GM12878 (cell line): ENCODE data around the gene PCDHGA3.

Experiments
- CHD2 ChIP-seq: IDR thresholded peaks from 2 replicates; pipeline ENCODE4 v1.6.1; 2011; ENCODE audit warnings: low read depth, low read length, improper control_type of control experiment, borderline replicate concordance
- POLR2A ChIP-seq: IDR thresholded peaks from 2 replicates; pipeline ENCODE4 v1.6.1; 2011; ENCODE audit warnings: low read depth, mild to moderate bottlenecking, low read length
- TCF12 ChIP-seq: IDR thresholded peaks from 2 replicates; pipeline ENCODE4 v1.6.1; 2011; ENCODE audit warnings: low read depth, mild to moderate bottlenecking, low read length

DNA sequence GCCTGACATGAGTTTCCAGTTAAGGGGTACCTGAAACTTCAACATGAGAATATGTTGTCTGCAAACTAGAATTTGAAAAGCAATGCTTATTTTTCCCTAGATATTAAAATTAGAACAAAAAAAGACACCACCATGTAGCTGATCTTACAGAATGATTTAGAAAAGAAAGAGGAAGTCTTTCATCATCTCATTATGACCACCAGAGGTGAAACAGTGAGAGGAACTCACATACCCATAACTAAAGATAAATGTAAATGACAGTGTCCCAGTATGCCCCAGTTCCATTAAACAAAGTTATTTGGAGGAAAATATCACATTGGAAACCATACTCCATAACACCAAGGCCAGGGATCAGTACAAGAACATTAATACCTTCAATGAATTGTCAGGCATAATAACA is 29.9 kb upstream of the PCDHGA3 start:
- no peak for TF ChIP-seq POLR2A
- no peak for TF ChIP-seq TCF12
- TF ChIP-seq CHD2: no peak
